ENCODE data around the gene AKAP9.
A peak's percentile ranks its signal among the peaks of the same experiment; 100 is the strongest.
"Not testable (repeated sequence)": the region's sequence is repeated elsewhere in the genome, so short reads cannot be mapped to it uniquely, and the experiment has no call there.

Gene AKAP9

DNA sequence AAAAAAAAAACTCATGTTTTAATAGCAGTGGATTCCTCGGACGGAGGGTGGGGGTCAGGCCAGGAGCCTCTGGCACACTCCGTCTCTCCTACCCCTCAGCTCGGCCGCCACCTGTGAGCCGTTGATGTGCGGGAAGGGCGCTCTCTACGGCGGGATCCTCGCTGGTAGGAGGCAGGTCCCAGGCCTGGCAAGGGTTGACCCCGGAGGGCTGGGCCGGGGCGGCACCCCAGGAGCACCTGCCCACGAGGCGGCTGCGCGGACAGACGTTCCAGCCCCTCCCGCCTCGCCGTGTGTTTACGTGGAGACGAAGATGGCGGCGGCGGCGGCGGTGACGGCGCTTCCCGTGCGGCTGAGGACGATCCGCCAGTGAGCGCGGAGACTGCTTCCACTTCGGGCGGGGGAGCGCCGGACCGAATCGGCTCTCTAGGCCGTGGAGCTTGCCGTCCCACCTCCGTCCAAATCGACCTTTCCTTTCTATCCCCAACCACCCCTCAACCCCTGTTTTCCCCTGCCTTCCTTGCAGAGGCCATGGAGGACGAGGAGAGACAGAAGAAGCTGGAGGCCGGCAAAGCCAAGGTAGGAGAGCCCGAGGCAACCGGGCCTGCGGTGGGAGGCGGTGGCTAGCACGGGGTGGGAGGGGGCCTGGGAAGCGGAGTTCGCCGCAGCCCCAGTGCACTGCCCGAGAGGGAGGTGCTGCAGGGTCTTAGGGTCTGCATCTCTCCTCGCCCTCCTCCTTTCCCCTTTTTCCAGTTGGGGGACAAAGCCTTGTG, at the start of gene AKAP9:
AKAP9 (plus strand) TSS at position 291 of the 770 bp plus-strand sequence; CDS start at position 529, 238 bp downstream.
- peak; percentile 78 to 85 for DNase-seq (ENCODE audit: low read depth in 2 of 2)

DNA sequence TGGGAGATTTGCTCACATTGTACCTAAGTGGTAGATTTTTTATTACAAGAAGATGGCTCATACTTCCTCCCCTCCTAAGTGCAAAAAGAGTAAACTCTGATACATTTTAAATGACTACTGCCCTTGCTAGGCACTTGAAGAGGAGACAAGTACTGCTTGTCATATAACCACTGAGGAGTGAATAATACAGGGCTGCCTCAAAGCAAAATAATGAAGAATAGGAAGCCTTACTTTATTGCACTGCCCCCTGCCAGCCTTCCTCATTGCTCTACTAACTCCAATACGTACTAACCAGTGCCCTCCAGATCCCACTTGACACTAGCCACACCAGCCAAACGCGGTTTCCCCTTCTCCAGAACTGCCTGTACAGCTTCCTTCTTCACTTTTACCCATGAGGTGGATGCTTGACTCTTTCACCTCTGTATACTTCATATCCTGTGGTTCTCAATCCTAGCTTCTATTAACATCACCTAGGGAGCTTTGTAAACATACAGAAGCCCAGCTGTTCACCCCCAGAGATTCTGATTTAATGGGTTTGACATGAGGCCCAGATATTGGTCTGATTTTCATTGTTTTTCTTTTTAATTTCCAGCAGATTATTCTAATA, 48.5 kb upstream of the AKAP9 start:
- no peak for DNase-seq (ENCODE audit: low read depth in 2 of 2)

DNA sequence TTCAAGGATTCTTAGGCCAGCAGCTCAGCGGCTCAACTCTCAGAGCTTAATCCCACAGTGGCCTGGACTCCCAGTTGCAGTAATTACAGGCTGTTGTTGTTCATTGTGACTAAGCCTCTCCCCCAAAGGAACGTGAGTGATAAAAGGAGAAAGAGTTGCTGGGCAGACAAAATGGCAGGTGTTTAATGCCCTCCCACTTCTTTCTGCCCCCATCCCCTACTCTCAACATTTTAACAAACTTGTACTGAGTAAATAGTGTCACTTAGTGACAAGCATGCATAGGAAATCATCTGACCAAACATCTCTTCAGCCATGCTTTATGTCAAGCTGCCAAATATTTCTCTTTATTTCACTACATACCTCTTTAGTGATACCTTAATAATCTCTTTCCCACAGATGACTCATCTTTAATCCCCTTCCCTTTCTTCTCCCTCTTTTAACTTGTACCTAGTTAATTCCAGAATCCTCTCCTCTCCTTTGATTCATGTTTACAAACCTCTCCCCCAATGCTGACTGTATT, 47.8 kb upstream of the AKAP9 start:
- DNase-seq (ENCODE audit: low read depth in 2 of 2): no peak

DNA sequence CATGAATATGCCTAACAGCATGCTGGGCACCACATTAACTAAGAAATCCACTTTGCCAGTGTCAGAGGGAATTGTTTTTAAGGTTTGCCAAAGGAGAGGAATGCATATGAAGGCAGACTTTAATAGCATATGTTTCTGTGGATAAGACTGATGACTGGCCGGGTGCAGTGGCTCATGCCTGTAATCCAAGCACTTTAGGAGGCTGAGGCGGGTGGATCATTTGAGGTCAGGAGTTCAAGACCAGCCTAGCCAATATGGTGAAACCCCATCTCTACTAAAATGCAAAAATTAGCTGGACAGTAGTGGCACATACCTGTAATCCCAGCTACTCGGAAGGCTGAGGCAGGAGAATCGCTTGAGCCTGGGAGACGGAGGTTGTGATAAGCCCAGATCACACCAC, 47.0 kb upstream of the AKAP9 start:
- not testable (repeated sequence) for DNase-seq (ENCODE audit: low read depth in 2 of 2)

DNA sequence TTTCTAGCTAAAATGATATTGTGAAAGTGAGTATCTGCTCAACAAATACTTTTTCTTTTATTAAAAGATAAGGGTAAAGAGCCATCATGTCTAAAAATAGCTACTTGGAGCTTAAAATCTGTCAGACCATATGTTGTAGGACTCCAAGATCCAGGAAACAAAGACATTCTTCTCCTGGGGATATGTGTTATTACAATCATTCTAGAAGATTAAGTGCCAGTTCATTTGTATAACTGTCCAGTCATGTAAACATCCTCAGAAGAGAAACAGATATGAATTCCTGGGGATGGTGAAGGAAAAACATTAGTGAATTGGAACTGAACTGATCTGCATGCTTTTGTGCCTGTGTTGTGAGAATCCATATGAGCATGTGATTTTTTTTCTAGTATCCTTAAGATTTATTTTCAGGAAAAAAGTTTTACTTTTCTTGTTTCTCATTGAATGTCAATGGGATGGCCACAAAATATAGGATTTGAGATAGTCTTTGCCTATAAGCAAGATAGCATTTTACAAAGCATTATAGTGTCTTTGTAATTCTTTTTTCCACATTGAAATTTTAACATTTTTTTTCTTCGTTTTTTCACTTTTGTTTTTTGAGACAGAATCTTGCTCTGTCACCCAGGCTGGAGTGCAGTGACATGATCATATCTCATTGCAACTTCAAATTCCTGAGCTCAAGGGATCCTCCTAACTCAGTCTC, 45.7 kb upstream of the AKAP9 start:
- DNase-seq (ENCODE audit: low read depth in 2 of 2): no peak

DNA sequence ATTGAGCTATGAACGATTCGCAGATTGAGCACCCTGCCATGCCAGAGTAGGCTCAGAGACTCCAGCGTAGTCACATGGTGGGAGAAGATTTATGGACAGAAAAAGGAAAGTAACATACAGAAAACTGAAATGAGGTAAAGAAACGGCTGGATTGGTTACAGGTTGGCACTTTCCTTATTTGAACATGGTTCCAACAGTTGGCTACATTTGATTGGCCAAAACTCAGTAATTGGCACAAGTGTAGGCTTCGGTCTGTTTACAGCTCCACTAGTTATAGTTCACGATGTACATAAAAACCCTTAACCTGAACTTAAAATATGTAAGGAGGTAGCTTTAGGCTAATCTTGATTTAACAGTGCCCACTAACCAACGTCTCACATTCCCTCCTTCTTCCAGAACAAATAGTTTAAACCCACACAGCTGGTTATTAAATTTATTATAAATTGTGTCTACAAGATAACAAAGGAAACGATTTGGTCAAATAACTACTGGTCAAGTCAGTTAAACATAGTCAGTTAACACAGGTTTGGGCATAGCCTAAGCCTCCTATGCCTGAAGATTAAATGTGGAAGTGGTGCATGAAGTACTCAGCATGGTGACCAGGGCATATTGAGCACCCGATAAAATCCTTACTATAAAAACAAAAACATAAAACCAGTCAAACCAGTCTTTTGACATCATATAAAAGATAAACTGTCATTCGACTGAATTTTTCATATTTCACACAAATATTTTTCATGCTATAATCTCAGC, 42.2 kb upstream of the AKAP9 start:
- DNase-seq (ENCODE audit: low read depth in 2 of 2): no peak

DNA sequence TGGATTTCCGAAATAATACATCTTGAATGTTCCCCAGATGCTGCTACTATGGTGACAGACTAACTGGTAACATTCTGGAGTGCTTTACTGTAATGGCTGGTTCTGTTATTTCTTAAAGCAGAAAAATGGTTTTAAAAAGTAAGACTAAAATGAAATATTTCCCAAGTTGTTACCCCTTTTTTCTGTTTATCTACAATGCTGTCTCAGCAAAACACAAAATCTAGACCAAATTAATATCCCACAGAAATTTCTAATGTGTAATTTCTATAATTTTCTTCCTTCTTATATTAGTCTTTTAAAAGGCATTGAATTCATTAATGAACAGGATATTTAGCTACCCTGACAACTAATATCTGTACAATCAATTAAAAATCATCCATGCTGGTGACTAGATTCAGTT, 41.1 kb upstream of the AKAP9 start:
- DNase-seq (ENCODE audit: low read depth in 2 of 2): no peak

DNA sequence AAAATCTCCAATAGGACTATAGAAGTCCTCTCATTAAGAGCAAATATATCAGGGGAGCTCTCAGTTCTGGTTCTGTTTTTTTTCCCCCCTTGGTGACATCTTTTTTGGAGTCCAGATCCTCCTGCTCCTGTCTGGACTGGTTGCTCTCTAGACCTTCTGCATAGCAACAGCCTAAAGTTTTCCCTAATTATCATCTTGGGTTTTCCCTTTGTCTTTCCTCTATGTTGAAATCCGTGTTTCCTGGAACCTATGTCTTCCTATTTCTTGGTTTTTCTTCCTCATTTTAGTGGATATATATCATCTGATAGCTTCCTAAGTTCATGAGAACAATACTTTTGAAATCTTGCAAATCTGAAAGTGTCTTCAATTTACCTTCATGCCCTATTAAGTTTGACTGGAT, 30.5 kb upstream of the AKAP9 start:
- DNase-seq (ENCODE audit: low read depth in 2 of 2): no peak

DNA sequence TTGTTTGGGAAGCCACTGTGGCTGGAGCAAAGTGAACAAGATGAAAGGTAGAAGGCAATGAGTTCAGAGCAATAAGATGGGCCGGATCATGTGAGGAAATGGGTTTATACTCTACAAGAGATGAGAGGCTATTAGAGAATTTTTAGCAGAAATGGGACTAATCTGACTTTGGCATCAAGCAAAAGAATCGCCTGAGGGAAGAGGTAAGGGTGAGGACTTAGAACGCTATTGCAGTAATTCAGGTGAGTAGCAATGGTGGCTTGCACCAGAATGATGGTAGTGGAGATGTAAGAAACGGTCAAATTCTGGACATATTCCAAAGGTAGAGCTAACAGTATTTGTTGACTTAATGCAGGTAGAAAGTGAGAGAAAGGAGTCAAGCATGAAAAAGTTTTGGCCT, 29.5 kb upstream of the AKAP9 start:
- DNase-seq (ENCODE audit: low read depth in 2 of 2): no peak

DNA sequence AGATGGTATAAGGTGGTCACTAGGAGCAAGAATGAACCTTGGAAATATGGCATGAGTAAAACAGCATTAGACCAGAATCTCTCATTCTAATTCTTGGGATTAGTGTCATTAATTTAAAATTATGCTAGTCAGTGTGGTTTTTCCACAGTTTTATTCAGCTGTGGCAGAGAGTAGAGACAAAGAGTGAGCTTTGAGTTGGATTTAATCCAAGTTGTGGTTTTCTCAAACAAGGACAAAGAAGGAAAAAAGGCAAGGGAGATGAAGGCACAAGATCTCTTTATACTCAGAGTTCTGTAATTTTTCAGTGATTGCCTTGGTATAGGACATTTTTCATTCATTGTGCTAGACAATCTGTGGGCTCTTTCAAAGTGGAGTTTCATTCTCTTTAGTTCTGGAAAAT, 28.2 kb upstream of the AKAP9 start:
- DNase-seq (ENCODE audit: low read depth in 2 of 2): no peak

DNA sequence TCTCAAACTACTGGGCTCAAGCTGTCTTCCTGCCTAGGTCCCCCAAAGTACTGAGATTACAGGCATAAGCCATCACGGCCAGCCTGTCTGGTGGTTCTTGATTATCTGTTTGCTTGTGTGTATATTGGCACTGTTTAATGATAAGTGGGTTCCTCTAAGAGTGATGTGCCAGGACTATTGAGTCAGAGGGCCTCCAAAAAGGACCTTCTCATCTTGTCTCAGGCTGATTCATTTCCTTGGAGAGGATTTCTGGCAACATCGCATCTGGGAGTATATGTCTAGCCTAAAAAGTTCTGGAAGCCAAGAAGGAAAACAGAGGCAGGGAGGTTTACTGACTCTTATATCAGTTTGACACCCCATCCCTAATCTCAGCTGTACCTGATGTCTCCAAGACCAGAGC, 27.1 kb upstream of the AKAP9 start:
- DNase-seq (ENCODE audit: low read depth in 2 of 2): no peak

DNA sequence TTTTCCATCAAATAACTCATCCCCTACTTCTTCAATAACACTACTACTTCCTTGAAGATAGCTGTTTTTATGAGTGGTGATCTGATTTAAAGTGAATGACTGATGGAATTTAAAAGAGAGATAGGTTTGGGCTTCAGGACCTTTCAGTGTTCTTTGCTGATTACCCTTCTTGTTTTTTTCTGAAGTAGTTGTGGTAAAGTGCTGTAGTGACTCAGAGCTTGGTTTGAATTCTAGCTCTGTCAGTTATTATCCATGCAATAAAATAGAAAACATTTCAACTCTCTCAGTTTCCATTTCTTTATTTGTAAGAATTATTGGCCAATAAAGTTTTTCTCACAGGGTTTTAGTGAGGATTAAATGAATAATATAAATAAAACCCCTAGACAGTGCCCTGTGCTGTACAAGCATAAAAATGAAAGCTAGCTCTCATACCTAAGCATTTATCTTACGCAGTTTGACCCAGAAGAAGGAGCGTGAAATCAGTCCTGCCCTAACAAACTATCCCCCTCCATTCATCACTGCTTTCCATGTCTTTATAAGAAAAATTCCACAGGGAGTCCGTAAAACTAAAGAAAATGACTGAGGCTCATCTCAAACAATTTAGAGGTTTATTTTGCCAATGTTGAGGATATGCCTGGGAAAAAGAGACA, 25.1 kb upstream of the AKAP9 start:
- no peak for DNase-seq (ENCODE audit: low read depth in 2 of 2)

DNA sequence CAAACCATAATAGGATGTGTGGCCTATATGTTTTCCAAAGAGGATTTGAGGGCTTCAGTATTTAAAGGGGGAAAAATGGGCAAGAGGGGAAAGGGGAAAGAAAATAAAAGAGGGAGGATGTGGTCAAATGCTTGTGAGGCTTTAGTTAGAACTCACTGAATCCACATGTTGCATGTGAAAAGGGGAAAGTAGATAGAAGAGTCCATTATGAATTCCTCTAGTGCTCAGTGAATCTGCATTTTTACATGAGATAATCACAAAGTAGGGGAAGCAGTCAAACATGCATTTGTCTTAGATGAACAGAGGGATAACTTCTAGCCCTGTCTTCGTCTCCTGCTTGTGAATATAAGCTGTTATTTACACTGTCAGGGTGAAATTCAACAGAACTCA, 24.6 kb upstream of the AKAP9 start:
- DNase-seq (ENCODE audit: low read depth in 2 of 2): no peak

DNA sequence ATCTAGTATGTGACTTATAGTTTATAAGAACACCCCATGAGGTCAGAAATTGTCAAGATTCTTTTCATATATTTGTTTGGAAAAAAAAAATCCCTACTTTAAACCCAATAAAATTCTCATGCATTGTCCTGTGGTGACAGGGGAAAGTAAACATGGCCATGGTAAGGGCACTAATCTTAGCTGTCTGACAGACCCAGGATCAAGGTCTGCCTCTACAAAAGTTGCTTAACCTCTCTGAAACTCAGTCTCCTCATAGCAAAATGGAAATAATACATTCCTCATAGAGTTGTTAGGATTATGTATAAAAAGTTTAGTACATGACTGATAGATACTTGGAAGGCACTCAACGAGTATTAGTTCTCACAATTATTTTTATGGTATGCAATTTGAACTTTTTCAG, 22.3 kb upstream of the AKAP9 start:
- DNase-seq (ENCODE audit: low read depth in 2 of 2): no peak

DNA sequence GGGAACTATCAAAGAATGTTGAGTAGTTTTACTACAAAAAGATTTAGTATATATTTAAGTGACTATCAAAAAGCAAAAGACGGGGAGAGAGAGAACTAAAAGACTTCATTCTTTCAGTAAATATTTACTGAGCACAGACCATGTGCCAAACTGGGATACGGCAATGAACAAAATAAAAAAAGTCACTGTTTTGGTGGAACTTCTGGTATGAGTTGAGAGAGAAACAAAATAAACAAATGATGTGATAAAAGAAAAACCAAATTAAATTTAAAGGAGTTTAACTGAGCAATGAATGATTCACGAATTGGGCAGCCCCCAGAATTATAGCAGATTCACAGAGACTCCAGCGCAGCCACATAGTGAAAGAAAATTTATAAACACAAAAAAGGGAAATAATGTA, 17.8 kb upstream of the AKAP9 start:
- no peak for DNase-seq (ENCODE audit: low read depth in 2 of 2)

DNA sequence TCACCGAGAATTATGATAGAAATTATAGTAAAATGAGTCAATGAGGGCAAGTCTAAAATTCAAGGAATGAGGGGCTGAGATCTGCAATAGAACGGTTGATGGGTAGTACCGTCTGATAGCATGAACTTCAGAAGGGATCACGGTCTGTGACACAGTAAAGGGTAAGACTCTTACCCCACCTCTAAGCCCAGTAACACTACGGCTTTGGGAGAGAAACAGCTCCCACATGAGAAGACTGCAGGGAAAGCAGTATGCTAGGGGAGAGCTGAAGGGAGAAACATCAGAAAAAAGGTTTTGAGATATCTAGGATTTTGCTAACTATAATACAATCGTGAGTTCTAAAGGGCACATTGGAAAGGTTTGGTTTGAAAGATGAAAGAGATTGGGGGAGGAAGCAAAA, 12.8 kb upstream of the AKAP9 start:
- no peak for DNase-seq (ENCODE audit: low read depth in 2 of 2)

DNA sequence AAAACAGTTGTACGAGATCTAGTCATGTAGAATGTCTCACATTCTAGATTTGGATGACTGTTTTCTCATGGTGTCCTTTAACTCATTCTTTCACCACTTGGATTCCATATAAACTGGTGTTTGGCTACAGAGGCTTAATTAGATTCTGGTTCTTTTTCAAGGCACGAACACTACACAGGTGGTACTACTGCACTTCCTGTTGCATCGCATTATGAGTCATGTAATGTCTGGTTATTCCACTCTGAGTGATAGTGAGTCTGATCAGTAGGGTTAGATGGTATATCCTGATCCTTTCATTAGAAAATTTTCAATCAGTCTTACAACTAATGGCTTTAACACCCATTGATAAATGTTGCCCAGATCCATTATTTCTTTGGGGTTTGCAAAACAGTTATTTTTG, 11.2 kb upstream of the AKAP9 start:
- no peak for DNase-seq (ENCODE audit: low read depth in 2 of 2)

DNA sequence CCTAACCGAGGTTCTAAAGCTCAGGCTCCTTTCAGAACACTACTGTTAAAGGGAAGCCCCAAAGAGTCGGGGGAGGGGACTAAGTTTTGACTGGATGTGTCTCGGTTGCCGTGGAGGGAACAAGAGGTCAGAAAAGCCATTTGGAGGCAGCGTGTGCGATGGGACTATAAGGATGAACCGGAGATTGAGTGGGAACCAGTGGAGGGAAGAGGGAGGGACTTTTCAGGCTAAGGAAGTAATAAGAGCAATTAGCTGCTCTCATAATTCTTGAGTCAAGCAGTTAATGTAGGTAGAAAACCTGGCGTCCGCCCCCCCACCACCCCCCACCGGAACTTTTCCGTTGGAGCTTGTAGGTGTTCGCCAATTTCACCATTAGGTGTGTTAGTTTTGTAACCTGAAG, 491 bp upstream of the AKAP9 start:
- no peak for DNase-seq (ENCODE audit: low read depth in 2 of 2)

DNA sequence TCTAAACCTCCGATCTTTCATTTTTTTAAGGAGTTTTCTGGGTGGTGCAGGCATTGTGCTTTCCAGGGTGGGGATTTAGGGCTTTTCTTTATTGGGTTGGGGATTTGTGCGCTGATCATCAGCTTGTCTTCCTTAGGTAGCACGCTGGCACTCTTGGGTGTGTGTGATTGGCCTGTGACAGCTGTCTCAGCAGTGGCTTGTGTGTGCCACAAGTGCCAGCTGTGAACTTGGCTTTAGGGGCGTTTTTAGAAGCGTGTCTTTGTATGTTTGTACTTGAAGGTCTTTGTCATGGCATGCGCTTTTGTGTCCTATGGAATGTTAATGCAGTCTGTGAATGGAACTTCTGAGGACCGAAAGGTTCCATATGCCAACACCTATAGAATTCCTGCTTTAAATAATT, 788 bp downstream of the AKAP9 start:
- DNase-seq (ENCODE audit: low read depth in 2 of 2): peak in 1 of 2 donors; percentile 17

DNA sequence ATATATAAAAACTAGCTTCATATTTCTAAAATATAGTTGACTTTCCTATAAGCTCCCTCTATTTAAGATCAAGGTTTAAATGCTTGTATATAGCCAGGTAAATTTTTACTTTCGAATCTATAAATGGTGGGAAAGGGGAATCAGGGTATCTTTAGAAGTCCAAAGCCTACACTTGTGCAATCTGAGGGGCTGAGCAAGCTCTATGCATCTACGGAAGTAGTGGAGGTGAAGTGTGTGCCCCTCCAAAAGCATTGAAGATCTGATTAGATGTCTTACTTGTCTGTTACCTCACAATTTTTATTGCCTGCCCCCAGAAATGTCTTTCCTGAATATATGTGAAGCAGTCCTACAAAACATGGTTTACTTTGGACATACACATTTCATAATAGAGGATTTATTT, 1.6 kb downstream of the AKAP9 start:
- no peak for DNase-seq (ENCODE audit: low read depth in 2 of 2)

DNA sequence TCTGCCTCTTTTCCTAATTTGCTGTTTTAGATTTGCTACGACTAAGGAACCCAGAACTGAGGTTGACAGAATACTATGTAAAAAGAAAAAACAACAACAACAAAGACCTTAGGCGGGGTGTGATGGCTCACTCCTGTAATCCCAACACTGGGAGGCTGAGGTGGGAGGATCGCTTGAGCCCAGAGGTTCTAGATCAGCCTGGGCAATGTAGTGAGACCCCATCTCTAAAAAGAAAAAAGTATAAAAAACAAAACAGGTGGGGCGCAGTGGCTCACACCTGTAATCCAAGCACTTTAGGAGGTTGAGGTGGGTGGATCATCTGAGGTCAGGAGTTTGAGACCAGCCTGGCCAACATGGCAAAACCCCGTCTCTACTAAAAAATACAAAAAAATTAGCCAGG, 4.3 kb downstream of the AKAP9 start:
- DNase-seq (ENCODE audit: low read depth in 2 of 2): not testable (repeated sequence)

DNA sequence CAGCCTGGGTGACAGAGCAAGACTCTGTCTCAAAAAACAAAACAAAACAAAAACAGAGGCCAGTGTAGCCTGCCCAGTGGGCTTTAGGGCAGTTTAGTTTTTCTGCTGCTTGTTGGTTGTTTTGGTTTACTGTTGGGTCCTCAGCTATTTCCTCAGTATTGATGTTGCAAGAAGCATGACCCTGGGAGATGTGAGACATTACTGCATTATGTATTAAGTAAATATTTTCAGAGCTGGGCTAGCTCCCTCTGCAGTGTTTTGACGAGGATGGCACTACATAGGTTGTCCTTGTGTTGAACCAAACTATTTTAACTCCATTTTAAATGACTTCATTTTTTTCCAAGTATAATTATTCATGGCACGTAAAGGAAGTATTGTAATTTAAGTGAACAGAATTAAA, 4.8 kb downstream of the AKAP9 start:
- DNase-seq (ENCODE audit: low read depth in 2 of 2): no peak

All from activated CD4-positive, alpha-beta T cell treated with anti-CD3 and anti-CD28 coated beads for 24 hours (primary cell).